GM12874 (cell line): Measurements from ENCODE around the gene PTRH1.

Source experiments
- CTCF ChIP-seq: IDR thresholded peaks from 2 replicates; pipeline ENCODE4 v1.5.1; 2011; ENCODE audit warnings: low read depth, mild to moderate bottlenecking, control low read depth, low read length, moderate library complexity; ENCODE audit not compliant: insufficient read depth

The PTRH1 gene

GRCh38 chr9:127714020-127714750 is 1.3 kb downstream of the PTRH1 start:
- TF ChIP-seq CTCF, result no peak

GRCh38 chr9:127712867-127713266 is 2.6 kb downstream of the PTRH1 start:
- no peak for TF ChIP-seq CTCF

- no peak for TF ChIP-seq CTCF
Measured at GRCh38 chr9:127712371-127712770, 3.1 kb downstream of the PTRH1 start.

GRCh38 chr9:127711831-127712274 is 3.6 kb downstream of the PTRH1 start:
- TF ChIP-seq CTCF, result no peak

GRCh38 chr9:127711226-127711701 is 4.2 kb downstream of the PTRH1 start:
- no peak for TF ChIP-seq CTCF

GRCh38 chr9:127710204-127710783 is 5.2 kb downstream of the PTRH1 start:
- TF ChIP-seq CTCF, result no peak

GRCh38 chr9:127708952-127709587 is 6.4 kb downstream of the PTRH1 start:
- no peak for TF ChIP-seq CTCF
